ENCODE data around the gene IQCB1.

- TF ChIP-seq CTCF (IDR thresholded peaks at IDR 0.05) (no peak), POLR2A (IDR thresholded peaks at IDR 0.05) (no peak)
These were observed 95.0 kb downstream of the IQCB1 start for GRCh38 chr3:121739902-121740301.
